HFFc6 (cell line): Measurements from ENCODE around the gene AQP6. TPM values are rescaled to one million over a fixed set of nuclear protein-coding genes. Genes with fewer than 3 reads are reported as not detected.
A peak's percentile ranks its signal among the peaks of the same experiment; 100 is the strongest.

ENCODE experiments used
- DNase-seq: peaks from one replicate; pipeline ENCODE4 v3.0.0-alpha.2; 2018
- H3K27ac Mint-ChIP-seq: 2 replicates; pipeline ENCODE4 v1.8.0; 2020; ENCODE audit warnings: mild to moderate bottlenecking, mixed read lengths
- H3K27me3 Mint-ChIP-seq: 2 replicates; pipeline ENCODE4 v1.8.0; 2021; ENCODE audit warnings: mild to moderate bottlenecking, moderate library complexity, mixed read lengths; ENCODE audit not compliant: insufficient read depth
- H3K36me3 Mint-ChIP-seq: 2 replicates; pipeline ENCODE4 v1.8.0; 2021; ENCODE audit warnings: low read depth, mixed read lengths
- H3K4me1 Mint-ChIP-seq: 2 replicates; pipeline ENCODE4 v1.8.0; 2020; ENCODE audit warnings: low read depth, mixed read lengths
- H3K4me3 Mint-ChIP-seq: 2 replicates; pipeline ENCODE4 v1.8.0; 2020; ENCODE audit warnings: mild to moderate bottlenecking, moderate library complexity, mixed read lengths
- H3K9me3 Mint-ChIP-seq: 2 replicates; pipeline ENCODE4 v1.8.0; 2020; ENCODE audit warnings: mild to moderate bottlenecking, mixed read lengths
- total RNA-seq, 6 experiments: library from RNA; stranded (reverse); fragmentation: NEBNext Ultra II Directional; extraction: Animal tissue kit (Norgen Biotek cat#: 25700); gene quantifications; 2 replicates in 1 of 6; 3 replicates in 5 of 6; pipeline ENCODE4 v1.2.3, GENCODE V29; 2021
- TF ChIP-seq, protein P1 (sequence below): fragments of 200-600 bp; sonication (generic); IDR thresholded peaks from 2 replicates; pipeline ENCODE4 v1.5.0; 2021; ENCODE audit warnings: antibody characterized with exemption, mild to moderate bottlenecking

Gene AQP6
- total RNA-seq, 6 experiments from 2014 or later = not detected

DNA sequence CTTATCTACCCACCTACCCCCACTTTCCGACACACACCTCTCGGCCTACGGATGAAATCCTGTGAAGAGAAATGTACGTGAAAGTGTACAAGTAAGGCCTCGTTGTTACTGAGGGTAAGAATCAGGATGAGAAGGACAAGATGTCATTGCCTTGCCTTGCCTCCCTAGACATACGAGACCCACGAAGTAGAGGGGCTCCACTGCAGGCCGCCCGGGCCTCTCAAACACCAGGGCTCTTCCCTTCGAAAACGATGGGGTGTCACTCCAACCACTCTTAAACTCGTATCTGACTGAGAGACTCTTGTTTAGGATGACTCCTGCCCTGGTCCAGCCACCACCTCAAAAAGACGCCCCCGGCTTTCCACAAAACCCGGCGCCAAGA lies 52.0 kb downstream of the AQP6 start:
- peak overlapping the region; percentile 97 for H3K4me3 Mint-ChIP-seq
- DNase-seq = peak; percentile 10
- H3K9me3 Mint-ChIP-seq = no peaks in the 10 kb centered on the region
- peaks cover 48% of the 10 kb centered on the region for H3K4me1 Mint-ChIP-seq
- H3K36me3 Mint-ChIP-seq = peaks cover 22% of the 10 kb centered on the region
- H3K27me3 Mint-ChIP-seq = no peaks in the 10 kb centered on the region; the same call in 1 of the 2 replicates
- H3K27ac Mint-ChIP-seq = peak overlapping the region; percentile 94
- TF ChIP-seq, protein P1, sequence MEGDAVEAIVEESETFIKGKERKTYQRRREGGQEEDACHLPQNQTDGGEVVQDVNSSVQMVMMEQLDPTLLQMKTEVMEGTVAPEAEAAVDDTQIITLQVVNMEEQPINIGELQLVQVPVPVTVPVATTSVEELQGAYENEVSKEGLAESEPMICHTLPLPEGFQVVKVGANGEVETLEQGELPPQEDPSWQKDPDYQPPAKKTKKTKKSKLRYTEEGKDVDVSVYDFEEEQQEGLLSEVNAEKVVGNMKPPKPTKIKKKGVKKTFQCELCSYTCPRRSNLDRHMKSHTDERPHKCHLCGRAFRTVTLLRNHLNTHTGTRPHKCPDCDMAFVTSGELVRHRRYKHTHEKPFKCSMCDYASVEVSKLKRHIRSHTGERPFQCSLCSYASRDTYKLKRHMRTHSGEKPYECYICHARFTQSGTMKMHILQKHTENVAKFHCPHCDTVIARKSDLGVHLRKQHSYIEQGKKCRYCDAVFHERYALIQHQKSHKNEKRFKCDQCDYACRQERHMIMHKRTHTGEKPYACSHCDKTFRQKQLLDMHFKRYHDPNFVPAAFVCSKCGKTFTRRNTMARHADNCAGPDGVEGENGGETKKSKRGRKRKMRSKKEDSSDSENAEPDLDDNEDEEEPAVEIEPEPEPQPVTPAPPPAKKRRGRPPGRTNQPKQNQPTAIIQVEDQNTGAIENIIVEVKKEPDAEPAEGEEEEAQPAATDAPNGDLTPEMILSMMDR = no peak

DNA sequence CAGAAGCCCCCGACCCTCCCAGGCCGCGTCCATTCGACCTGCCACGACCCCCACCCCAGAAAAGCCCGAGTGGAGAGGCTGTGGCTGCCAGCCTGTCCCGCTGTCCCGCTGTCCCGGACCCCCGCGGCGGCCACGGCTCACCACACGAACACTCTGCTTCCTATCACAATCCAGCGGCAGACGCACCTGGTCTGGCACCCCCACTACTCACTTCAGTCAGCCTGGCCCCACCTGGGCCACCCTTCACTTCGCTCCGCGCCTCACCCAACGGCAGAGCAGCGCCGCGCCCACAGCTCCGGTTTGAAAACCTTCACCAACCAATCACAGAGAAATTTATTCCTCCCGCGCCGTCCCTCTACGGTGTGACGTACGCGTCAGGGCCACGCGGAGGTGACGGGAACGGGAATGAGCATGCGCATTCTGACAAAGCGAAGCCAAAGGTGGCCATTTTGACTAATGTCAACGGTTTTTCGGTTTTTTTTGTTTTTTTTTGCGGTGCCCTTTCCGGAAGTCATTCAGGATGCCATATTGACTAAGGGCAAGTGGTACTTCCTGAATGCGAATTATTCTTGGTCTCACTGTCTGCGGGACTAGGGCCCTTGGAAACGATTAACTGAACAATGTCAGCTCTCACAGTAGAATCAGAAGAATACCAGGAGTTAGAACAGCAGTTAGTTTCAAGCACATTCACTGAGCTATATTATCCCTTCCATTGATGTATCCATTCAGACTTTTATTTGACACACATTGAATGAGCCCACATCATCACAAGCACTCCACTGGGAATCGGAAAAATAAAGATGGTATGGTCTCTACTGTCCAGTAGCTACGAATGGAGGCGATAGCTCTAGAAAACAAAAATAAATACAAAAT lies 52.7 kb downstream of the AQP6 start, which contains the start of gene RACGAP1:
TSS of gene RACGAP1 (minus strand) at position 308 of the 873 bp plus-strand sequence. CDS start 8,779 bp downstream, outside the sequence.
- Mint-ChIP-seq H3K4me1 (peaks cover 45% of the 10 kb centered on the region), H3K27me3 (no peaks in the 10 kb centered on the region; the same call in 1 of the 2 replicates), H3K36me3 (peaks cover 22% of the 10 kb centered on the region), H3K27ac (peak within 1 kb of the TSS; percentile 94), H3K9me3 (no peaks in the 10 kb centered on the region), H3K4me3 (peak within 1 kb of the TSS; percentile 97)
- TF ChIP-seq, protein P1 = no peak
- peak; percentile 97 for DNase-seq

DNA sequence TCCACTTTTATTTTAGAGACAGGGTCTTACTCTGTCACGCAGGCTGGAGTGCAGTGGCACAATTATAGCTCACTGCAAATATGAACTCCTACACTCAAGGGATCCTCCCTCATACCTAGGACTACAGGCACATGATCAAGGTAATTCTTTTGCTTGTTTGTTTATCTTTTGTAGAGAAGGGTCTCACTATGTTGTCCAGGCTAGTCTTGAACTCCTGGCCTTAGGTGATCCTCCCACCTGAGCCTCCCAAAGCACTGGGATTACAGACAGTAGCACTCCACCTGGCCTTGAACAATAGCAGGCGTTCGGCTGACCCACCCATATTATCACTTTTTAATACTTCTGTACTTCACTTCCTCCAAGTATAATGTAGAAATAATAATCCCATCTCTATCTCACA lies 53.9 kb downstream of the AQP6 start:
- DNase-seq = no peak
- Mint-ChIP-seq H3K9me3 (no peaks in the 10 kb centered on the region), H3K27me3 (no peaks in the 10 kb centered on the region; the same call in 1 of the 2 replicates), H3K27ac (no peak overlapping the region), H3K4me1 (peaks cover 33% of the 10 kb centered on the region), H3K4me3 (no peak overlapping the region), H3K36me3 (peaks cover 22% of the 10 kb centered on the region)
- TF ChIP-seq, protein P1 = no peak

Other genes with a start within 250 kb of the AQP6 start
- gene TMBIM6, start 231.4 kb upstream of the AQP6 start, total RNA-seq = 100 to 1,000 TPM; 471 to 545 (median 497) TPM
- 10 to 100 TPM; 24.4 to 37.5 (median 25.0) TPM for gene NCKAP5L, start 144.5 kb upstream of the AQP6 start, total RNA-seq
- 1 to 10 TPM; 1.5 to 2.9 (median 2.0) TPM for gene BCDIN3D, start 129.8 kb upstream of the AQP6 start, total RNA-seq
- gene FAIM2, start 69.0 kb upstream of the AQP6 start, total RNA-seq = 1 to 10 TPM in 4 of 6 experiments, under 1 TPM in 2; 0.24 to 1.1 (median 1.1) TPM
- gene AQP2, start 22.2 kb upstream of the AQP6 start, total RNA-seq = not detected
- gene AQP5, start 11.1 kb upstream of the AQP6 start, total RNA-seq = not detected
- gene RACGAP1, start 52.5 kb downstream of the AQP6 start, total RNA-seq = 100 to 1,000 TPM in 5 of 6 experiments, 10 to 100 TPM in 1; 52.6 to 119 (median 104) TPM
- 1 to 10 TPM; 1.3 to 2.4 (median 1.6) TPM for gene ASIC1, start 84.6 kb downstream of the AQP6 start, total RNA-seq
- gene SMARCD1, start 112.4 kb downstream of the AQP6 start, total RNA-seq = 10 to 100 TPM; 37.6 to 59.1 (median 44.2) TPM
- gene GPD1, start 131.1 kb downstream of the AQP6 start, total RNA-seq = under 1 TPM in 1 of 6 experiments, not detected in 5; 0.20 TPM
- gene COX14, start 139.3 kb downstream of the AQP6 start, total RNA-seq = 10 to 100 TPM; 44.4 to 77.8 (median 53.4) TPM
- 10 to 100 TPM; 48.0 to 69.3 (median 60.3) TPM for gene CERS5, start 194.4 kb downstream of the AQP6 start, total RNA-seq